Stimulated activated naive CD4-positive, alpha-beta T cell treated with Interleukin-2 at 50 U/mL for 16 hours (primary cell): ENCODE data around the gene FYB1.
"Not testable (repeated sequence)": the region's sequence is repeated elsewhere in the genome, so short reads cannot be mapped to it uniquely, and the experiment has no call there.

Source experiments
- DNase-seq: peaks from one replicate; lab custom pipeline; 2025; lab: John Stamatoyannopoulos, UW

The FYB1 gene

DNA sequence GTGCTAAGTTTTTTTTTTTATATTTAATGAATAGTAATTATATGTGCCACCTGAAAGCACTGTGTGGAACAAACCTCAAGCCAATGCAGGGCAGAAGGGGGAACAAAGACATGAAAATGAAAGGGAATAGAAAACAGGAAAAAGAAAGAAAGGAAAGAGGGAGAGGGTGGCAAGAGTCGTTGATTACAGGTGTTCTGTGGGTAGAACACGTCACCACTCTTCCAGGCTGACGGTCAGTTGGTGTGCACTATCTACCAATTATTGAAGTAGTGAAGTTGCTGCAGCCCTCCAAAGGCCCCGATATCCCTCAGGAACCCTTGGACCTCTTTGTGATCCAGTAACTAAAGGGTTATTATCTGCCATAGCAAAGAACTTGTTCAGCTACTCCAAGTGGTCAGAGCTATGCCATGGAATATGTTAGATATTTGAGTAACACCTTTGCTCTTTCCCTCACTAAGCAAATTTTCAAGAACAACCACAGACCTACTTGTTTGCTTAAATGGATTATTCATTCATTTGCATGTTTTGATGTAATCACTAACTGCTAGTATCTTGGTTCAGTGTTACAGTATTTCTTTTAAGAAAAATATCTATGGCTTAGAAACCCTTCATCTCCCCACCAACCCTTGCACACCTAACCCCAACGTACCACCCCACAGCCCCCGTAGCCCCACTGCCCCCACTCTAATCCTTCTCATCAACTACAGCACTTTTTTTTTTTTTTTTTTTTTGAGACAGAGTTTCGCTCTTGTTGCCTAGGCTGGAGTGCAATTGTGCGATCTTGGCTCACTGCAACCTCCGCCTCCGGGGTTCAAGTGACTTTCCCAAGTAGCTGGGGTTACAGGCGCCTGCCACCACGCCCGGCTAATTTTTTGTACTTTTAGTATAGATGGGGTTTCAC, 31.3 kb downstream of the FYB1 start:
- peak; percentile 34 for DNase-seq

DNA sequence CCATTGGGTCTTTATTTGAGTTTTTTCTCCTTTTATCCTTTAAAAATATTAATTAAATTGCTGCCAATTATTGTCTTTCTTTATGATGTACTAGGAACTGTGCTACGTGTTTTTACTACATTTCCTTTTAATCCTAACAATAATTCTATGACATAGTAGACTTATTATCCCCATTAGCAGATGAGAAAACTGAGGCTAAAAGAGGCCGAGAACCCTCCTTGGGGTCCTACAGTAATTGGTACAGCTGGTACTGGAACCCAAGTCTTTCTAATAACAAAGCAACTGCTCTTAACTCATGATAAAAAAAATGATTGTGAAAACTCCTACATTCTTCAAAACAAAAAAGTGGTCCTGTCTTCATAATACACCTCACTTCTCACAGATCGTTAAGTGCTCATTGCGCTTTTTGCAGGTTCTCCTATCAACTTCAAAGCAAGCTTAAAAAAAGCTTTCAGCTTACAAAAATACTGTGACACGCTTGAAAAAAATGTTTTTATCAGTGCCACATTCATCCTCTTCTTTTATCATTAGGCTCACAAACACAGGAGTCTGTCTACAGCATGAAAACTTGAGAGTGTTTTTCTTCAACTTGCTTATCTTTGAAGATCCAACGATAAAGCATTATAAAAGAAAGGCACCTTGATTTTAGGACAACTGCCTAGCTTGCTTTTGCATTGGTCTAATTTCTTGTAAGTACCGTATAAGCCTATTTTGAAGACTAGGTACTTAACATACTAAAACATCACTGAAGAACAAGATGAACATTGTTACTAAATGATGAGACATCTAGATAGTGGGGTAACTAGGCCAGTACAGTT, 32.4 kb downstream of the FYB1 start:
- no peak for DNase-seq

DNA sequence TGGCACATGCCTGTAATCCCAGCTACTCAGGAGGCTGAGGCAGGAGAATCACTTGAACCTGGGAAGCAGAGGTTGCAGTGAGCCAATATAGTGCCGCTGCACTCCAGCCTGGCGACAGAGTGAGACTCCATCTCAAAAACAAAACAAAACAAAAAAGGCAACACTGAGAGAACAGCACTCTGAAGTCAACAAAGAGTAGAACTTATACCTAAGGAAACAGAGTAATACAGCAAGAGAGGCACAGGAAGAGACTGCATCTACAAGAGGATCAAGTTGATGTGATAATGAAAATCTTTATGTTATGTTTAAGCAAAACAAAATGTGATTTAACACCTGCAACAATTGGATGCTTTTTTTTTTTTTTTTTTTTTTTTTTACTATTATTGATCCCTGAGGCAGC, 33.1 kb downstream of the FYB1 start:
- no peak for DNase-seq

DNA sequence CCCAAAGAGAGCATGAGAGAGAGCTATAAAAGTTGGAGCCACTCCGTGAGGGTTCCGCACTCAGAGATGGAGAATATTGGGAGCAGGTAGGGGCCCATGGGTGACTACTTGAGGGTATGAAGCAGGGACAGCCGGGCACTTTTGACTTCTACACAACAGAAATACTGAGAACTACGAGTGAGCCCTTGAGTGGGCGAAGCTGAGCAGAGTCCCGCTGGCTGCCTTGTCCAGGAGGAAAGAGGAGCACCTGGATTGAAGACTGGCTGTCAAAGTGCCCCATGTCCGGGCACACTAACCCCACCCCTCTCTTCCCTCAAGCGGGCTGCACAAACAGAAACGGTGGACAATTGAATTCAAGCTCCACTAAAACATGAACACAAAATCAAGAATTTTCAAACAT, 33.6 kb downstream of the FYB1 start:
- no peak for DNase-seq

DNA sequence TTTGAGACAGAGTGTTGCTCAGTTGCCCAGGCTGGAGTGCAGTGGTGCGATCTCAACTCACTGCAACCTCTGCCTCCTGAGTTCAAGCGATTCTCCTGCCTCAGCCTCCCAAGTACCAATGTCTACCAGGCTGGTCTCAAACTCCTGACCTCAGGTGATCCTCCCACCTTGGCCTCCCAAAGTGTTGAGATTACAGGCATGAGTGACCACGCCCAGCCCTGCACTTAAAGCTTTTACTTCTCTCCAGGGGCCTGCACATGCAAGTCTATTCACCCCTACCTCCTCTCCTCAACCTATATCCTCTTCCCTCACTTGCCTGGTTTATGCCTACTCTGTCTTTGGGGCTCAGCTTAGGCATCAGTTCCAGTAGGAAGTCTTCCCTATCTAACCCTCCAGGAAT, 39.8 kb downstream of the FYB1 start:
- not testable (repeated sequence) for DNase-seq

DNA sequence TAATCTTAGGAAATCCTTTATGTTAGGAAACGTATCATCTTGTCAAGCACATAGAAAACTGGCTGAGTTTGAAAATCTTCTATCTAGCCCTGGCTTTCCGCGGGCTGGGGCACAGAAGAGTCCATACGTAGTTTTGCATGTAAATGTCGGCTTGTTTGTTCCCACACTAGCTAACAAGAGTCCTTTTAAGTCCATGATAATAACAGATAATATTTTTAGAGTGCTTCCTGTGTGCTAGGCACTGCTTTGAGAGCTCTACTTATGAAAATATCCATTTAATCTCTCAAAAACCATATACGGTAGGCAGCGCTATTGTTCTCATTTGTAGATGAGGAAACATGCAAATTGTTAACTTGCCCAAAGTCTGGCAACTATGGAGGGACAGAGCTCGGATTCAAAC, 40.5 kb downstream of the FYB1 start:
- no peak for DNase-seq

DNA sequence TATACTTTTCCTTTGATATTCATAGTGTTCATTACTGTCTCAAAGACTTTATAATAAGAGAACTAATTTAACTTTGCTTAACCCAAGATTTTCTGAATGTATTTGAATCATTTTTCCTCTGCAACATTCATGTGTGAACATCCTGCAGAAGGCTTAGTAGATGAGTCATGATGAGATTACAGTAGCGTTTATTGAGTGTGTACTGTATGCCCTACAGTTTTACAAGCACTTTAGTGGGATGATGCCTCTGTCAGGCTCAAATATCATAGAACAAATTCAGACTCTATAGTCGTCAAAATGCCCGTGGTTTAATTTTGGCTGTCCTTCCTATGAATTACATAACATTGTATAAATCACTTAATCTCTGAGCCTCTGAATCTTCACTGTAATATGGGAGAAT, 41.2 kb downstream of the FYB1 start:
- no peak for DNase-seq

DNA sequence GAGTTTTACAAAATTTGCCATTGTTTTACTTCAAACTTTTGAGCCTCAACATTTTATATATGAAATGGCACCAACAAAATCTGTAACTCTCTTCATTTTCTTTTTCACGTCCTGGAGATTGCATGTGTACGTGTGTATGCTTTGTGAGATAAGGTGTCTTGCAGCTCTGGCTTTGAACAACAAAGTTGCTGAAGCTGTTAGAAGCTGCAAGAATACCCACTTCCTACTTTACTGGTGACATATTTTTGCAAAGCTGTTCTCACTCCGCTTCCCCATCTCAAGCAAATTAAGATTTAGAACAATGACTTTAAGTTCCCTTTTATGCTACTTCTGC, 41.8 kb downstream of the FYB1 start:
- no peak for DNase-seq

DNA sequence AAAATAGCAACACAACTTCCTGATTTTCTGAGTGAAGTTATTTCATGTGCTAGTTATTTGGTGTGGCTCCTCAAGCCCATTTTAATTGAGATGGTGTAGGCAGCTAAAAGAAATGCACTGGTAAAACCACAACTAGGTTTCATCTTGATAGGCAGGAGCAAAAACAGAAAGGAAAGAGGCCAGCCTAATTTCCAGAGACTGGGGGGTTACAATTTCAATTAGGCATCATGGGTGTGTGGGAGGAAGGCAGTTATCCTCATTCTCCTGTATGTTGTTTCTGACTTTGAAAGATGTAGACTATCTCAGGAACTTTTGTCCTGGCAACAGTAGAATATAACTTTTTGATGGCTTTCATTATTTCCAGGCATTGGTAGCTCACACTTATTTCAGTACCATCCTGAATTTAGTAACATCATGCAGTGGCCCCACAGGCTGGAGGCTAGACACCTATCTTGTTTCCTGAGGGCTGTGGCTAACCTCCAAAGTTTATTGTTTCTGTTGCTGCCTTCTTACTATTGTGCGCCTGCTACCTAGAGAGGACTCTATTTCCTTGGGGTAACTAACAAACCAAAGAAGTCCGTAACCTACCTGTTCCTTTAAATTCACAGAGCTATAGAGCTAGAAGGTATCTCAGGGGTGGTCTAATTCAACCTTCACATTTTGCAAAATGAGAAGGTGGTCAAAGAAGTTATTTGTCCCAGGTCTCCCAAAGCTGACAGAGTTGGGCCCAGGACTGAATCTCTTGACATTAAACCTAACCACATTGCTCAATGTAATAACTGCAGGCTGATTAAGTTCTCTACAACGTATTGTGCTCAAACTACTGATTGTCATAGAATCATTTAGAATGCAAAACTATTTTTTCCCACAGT, 42.4 kb downstream of the FYB1 start:
- peak; percentile 46 for DNase-seq

DNA sequence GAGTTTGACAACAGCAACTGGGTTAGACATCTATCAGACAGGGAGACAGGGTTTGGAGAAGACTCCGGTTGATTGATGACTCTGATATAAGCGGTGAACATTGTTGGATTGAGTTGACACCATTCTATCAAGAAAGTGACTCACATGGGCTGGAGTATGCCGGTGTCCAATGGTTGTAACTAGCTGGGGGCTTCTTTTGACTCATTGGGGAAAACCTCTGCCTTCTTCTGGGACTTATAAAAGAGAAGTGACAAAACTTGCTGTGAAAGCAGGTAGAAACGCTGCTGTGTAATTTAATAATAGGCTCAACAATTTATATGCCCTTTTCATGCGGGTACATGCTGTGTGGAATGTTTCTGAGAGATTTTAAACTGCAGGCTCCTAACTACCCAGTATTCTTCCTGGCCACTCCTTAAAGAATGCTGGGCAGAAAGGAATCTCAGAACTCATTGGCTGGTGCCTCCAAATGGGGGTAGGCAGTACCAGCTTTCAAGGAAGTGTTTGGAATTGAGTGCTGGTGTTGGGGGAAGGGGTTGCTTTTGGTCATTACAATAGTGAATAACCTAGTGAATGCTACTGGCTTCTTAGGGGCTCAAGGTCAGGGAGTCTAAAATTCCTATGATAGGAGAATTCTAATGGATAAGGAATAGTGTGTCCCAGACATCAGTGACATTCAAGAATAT, 43.9 kb downstream of the FYB1 start:
- peak; percentile 47 for DNase-seq

DNA sequence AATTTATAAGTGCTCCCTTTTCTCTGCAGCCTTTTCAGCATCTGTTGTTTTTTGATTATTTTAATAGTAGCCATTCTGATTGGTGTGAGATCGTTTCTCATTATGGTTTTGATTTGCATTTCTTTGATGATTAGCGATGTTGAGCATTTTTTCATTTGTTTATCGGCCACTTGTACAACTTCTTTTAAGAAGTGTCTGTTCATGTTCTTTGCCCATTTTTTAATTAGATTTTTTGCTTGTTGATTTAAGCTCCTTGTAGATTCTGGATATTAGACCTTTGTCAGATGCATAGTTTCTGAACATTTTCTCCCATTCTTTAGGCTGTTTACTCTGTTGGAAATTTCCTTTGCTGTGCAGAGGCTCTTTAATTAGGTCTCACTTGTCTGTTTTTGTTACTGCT, 46.3 kb downstream of the FYB1 start:
- DNase-seq = no peak

DNA sequence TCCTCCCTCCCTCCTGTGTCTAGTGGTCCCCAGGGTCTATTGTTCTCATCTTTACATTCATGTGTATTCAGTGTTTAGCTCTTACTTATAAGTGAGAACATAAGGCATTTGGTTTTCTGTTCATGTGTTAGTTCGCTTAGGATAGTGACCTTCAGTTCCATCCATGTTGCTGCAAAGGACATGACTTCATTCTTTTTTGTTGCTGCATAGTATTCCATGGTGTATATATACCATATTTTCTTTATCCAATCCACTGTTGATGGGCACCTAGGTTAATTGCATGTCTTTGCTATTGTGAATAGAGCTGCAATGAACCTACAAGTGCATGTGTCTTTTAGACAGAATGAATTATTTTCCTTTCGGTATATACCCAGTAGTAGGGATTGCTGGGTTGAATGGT, 46.8 kb downstream of the FYB1 start:
- no peak for DNase-seq

DNA sequence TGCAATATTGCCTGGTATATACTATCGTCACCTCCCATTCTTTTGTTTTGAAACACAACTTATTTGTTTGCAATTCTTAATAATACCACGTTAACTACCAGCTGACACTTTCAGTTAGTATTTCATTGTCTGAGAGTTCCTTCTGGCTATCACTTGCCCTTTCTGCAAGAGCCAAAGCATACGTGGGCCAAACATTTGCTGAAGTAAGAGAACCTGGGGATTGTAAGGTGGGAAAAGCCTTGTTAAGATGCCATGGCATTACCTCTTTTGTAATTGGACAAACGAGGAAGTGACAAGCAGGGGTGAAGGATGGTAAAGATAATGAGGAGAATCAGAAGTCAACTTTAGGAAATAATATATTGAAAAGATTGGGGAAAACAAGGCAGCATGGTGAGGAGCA, 47.7 kb downstream of the FYB1 start:
- DNase-seq = no peak

DNA sequence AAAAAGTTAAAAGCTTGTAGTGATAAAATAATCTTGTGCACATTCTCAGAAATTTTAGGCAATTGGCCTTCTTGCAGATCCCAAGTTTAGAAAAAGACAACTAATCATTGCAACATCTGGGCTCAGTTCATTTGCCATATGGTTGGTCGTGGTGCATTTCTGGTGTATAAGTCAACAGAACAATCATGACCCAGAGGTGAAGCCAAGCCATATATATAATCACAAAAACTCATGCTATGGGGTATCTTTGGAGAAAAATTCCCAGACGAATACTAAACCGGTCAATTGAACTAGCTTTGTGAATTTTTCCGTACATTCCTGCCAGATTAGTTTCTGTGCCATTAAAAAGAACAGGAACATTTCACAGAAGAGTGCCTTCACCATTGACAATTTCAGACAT, 50.3 kb downstream of the FYB1 start:
- DNase-seq = no peak

DNA sequence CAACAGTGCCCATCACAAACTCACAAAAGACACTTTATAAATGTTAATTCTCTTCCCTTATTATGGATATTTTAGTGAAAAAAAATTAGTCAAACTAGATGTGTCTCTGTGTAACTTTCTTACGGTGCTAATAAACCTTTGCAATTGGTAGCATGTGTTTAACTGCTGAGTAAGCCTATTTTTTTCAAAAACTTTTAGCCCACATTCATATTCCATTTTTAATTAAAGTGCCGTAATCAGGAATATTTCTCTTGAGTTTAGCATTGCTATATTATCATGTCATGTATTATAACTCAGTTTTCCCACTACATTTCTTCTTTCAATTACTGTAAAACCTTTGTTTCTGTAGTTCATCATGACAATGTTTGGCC, 51.4 kb downstream of the FYB1 start:
- DNase-seq = no peak

DNA sequence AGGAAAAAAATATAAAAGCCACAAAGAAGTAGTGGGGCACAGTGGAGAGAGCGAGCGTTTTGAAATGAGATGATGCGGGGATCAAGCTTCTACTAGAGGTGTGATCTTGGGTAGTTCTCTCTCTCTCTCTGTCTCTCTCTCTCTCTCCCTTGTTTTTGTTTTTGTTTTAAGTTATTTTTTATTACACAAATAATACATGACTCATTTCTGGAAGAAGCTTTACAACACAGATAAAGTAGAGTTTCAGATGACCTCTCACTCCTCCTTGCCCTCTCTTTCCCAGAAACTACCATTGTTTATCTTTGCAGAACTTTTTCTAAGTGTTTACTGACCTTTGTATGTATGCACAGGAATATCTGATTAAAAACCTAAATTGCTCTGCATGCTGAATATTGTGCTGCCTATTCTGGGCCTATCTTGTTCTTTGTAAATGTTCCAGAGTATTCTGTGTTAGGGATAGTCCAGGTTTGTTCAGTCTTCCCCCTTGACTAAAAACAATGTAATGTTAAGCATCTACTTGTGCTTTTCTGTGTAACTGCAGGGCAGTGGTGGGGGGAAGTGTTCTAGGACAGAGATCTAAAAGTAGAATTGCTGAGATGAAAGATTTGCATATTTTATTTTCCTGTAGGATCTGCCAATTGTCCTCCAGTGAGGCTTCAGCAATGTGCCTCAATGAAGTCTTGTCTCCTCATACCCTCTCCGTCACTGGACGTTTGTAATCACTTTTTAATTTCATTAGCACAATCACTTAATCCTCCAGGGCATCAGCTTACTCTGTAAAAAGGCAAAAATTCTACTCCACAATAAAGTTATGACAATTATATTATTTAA, 52.0 kb downstream of the FYB1 start:
- DNase-seq = no peak

DNA sequence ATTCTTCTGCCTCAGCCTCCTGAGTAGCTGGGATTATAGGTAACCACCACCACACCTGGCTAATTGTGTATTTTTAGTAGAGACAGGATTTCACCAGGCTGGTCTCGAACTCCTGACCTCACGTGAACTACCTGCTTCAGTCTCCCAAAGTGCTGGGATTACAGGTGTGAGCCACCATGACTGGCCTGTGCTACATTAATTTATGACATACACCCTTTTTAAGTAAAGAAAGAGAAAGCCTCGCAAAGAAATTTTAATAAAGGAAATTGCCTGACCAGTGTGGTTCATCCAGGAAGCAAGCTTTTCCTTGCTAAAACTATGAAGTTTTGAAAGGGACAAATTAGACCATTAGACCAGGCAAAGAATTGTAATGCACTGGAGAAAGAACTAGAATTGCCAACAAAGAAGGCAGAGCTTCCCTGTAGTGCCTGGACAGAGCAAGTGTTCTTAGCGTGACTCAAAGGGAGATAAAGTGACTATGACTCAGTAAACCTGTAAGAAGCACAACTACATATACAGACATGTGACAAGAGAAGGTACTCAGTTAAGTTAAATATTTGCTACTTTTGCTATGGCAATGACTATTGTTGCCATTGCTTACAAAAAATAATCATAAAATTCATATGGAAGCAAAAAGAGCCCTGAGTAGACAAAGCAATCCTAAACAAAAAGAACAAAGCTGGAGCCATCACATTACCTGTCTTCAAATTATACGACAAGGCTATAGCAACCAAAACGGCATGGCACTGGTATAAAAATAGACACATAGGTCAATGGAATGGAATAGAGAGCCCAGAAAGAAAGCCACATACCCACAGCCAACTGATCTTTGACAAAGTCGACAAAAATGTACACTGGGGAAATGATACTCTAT, 54.6 kb downstream of the FYB1 start:
- DNase-seq = no peak

DNA sequence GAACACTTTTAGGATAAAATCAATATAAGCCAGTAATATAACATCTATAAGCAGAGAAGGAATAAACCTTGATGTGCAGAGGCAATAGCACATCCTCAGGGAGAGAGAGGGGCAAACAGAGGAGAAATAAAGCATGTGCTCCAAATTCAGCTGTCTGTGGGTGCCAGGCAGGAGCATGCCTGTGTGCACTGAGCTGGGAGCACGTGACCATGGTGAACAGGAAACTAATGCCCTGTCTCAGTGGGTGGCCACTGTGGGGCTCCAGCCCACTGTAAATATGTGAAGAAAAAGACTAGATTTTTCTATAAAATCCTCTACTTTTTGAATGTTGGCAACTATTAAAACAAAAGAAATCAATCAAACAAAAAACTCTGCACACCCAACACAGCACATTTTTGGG, 55.3 kb downstream of the FYB1 start:
- DNase-seq = no peak

DNA sequence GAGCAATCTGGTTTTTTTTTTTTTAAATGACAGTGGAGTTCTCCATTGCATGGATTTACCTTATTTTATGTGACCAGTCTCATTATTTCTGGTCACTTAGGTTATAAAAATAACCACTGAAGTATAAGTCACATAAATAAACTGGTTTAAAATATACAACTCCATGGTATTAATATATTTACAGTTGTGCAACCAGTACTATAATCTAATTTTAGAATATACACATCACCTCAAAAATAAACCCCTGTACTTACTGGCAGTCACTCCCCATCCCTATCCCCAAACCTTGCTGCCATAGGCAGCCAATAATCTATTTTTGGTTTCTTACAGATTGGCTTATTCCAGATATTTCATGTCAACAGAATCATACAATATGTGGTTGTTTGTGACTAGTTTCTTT, 57.8 kb downstream of the FYB1 start:
- DNase-seq = no peak

DNA sequence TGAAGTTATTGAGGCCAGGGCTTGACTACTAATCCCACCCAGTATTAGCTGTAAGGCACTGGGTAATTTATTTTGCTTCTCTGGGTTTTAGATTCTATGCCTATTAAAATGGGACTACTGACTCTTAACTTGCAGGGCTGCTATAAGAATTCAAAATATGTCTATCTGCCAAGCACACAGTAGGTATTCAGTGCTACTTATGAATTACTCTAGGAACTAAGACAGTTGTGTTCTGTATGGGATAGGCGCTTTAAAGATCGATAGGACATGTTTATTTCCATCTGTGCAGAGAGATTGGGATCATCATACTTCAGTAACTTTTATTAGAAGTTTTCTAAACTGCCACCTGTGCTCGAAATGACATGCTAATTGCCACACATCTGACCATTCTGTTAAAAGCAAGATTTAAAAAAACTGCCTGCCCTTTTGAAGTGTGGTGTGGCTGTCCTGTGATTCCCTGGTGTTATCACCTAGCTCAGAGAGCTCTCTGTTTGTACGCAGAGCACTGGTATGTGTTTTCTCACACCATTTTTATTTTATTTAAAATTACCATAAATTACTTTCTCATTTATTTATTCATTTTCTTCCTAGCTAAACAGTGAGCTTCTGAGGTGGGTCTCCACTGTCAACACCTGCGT, 58.7 kb downstream of the FYB1 start:
- DNase-seq = no peak
